A549 (cell line): ENCODE measurements around the gene TGFB3. TPM values are rescaled to one million over a fixed set of nuclear protein-coding genes. Genes with fewer than 3 reads are reported as not detected.

Experiments used
- ATAC-seq, 2 experiments: fragments of 200-7000 bp in 1 of 2; fragments of >200 bp in 1 of 2; cut with Nextera tagmentation in 1 of 2; cut with Tn5 transposase in 1 of 2; 3 replicates each; pipeline versions ENCODE4 v1.8.0 to v1.9.1; 2018 to 2020; ENCODE audit warnings: mild to moderate bottlenecking in 1 of 2, moderate library complexity in 1 of 2
- CTCF ChIA-PET: fragments of 300-600 bp; sonication (Branson Sonifier 250); formaldehyde crosslinking; extraction: SDS; loops from one replicate; lab custom pipeline; 2021; ENCODE audit warnings: antibody characterized with exemption, inconsistent platforms; lab: Yijun Ruan, JAX
- POLR2A ChIA-PET: fragments of 350-600 bp; formaldehyde crosslinking; extraction: SDS; loops from one replicate; lab custom pipeline; 2021; ENCODE audit warnings: antibody characterized with exemption, inconsistent platforms; lab: Yijun Ruan, JAX
- DNase-seq, 2 experiments: peaks; one replicate each; pipeline versions ENCODE4 v3.0.0 to v3.0.0-alpha.2; 2011 to 2016; ENCODE audit warnings: low read depth in 1 of 2, low spot score in 1 of 2
- FAIRE-seq: peaks from 2 replicates; lab custom pipeline; 2011; peaks lifted over from hg19 to GRCh38; lab: Jason Lieb, UNC
- H3K27ac ChIP-seq, 2 experiments: fragments of >200 bp; sonication (Bioruptor Twin); formaldehyde crosslinking; 3 replicates each; pipeline ENCODE4 v1.5.1; 2016 to 2017
- H3K4me1 ChIP-seq: fragments of >200 bp; sonication (Bioruptor Twin); formaldehyde crosslinking; 3 replicates; pipeline ENCODE4 v1.6.1; 2016
- H3K4me2 ChIP-seq: fragments of >200 bp; sonication (Bioruptor Twin); formaldehyde crosslinking; 3 replicates; pipeline ENCODE4 v1.6.1; 2016
- H3K4me3 ChIP-seq: fragments of >200 bp; sonication (Bioruptor Twin); formaldehyde crosslinking; 3 replicates; pipeline ENCODE4 v1.5.1; 2016
- H3K9me3 ChIP-seq: fragments of >200 bp; sonication (Bioruptor Twin); formaldehyde crosslinking; 3 replicates; pipeline ENCODE4 v1.6.1; 2016
- BHLHE40 ChIP-seq: IDR thresholded peaks from 2 replicates; pipeline ENCODE4 v1.6.1; 2012; ENCODE audit warnings: low read depth, low read length, inconsistent platforms
- CBX2 ChIP-seq: fragments of 200-600 bp; sonication (generic); IDR thresholded peaks from 2 replicates; pipeline ENCODE4 v1.6.1; 2016; ENCODE audit warnings: low read depth, mild to moderate bottlenecking, borderline replicate concordance
- CBX8 ChIP-seq: fragments of 200-600 bp; sonication (generic); IDR thresholded peaks from 2 replicates; pipeline ENCODE4 v1.6.1; 2016
- CHD2 ChIP-seq: fragments of 150-350 bp; IDR thresholded peaks from 2 replicates; pipeline ENCODE4 v1.6.1; 2014; ENCODE audit warnings: low read length; ENCODE audit not compliant: partially characterized antibody
- EHF ChIP-seq: fragments of 250-450 bp; sonication (Bioruptor Pico); IDR thresholded peaks from 2 replicates; pipeline ENCODE4 v1.5.0; 2020; ENCODE audit warnings: mild to moderate bottlenecking
- ESRRA ChIP-seq: fragments of 150-350 bp; IDR thresholded peaks from 2 replicates; pipeline ENCODE4 v1.6.1; 2014; ENCODE audit warnings: mild to moderate bottlenecking, low read length, borderline replicate concordance
- HDAC2 ChIP-seq: fragments of 200-600 bp; sonication (generic); IDR thresholded peaks from 2 replicates; pipeline ENCODE4 v1.6.1; 2016
- HEYL ChIP-seq: fragments of 250-450 bp; sonication (Bioruptor Pico); IDR thresholded peaks from 2 replicates; pipeline ENCODE4 v1.8.0; 2021; ENCODE audit warnings: mild to moderate bottlenecking, moderate library complexity
- HOXB5 ChIP-seq: fragments of 250-450 bp; sonication (Bioruptor Pico); IDR thresholded peaks from 2 replicates; pipeline ENCODE4 v1.5.0; 2020; ENCODE audit warnings: mild to moderate bottlenecking, moderate library complexity
- JUNB ChIP-seq: fragments of >200 bp; sonication (Bioruptor Twin); formaldehyde crosslinking; IDR thresholded peaks from 2 replicates; pipeline ENCODE4 v1.6.1; 2016
- KDM1A ChIP-seq: fragments of 200-600 bp; sonication (generic); IDR thresholded peaks from 2 replicates; pipeline ENCODE4 v1.6.1; 2016; ENCODE audit warnings: low read depth, mild to moderate bottlenecking
- KDM5A ChIP-seq: fragments of 200-600 bp; sonication (generic); IDR thresholded peaks from 2 replicates; pipeline ENCODE4 v1.6.1; 2016; ENCODE audit warnings: antibody characterized with exemption, mild to moderate bottlenecking
- MAFK ChIP-seq: fragments of 450-650 bp; IDR thresholded peaks from 2 replicates; pipeline ENCODE4 v1.6.1; 2014; ENCODE audit not compliant: partially characterized antibody
- MYC ChIP-seq: IDR thresholded peaks from 2 replicates; pipeline ENCODE4 v1.6.1; 2012; ENCODE audit warnings: mild to moderate bottlenecking, inconsistent platforms, low read length, improper control_type of control experiment, borderline replicate concordance
- RAD21 ChIP-seq, 2 experiments: fragments of >200 bp in 1 of 2; sonication (Bioruptor Twin) in 1 of 2; formaldehyde crosslinking in 1 of 2; IDR thresholded peaks in 1 of 2; conservative IDR thresholded peaks in 1 of 2; 2 replicates in 1 of 2; 3 replicates in 1 of 2; pipeline ENCODE4 v1.6.1; 2012 to 2018; ENCODE audit warnings: inconsistent platforms in 1 of 2
- RFX5 ChIP-seq: fragments of 450-650 bp; IDR thresholded peaks from 2 replicates; pipeline ENCODE4 v1.7.1; 2014; ENCODE audit warnings: antibody characterized with exemption, mild to moderate bottlenecking, moderate library complexity
- RNF2 ChIP-seq: fragments of 200-600 bp; sonication (generic); IDR thresholded peaks from 2 replicates; pipeline ENCODE4 v1.6.1; 2016; ENCODE audit warnings: low read depth, mild to moderate bottlenecking, antibody characterized with exemption, moderate library complexity, borderline replicate concordance
- ZSCAN20 ChIP-seq: fragments of 250-450 bp; sonication (Bioruptor Pico); IDR thresholded peaks from 2 replicates; pipeline ENCODE4 v1.8.0; 2022; ENCODE audit warnings: mild to moderate bottlenecking, moderate library complexity
- WGBS: methylation state at CpG from one replicate; pipeline ENCODE4 v1.1.6; 2017; ENCODE audit errors: missing lambda C conversion rate; 5-methylcytosine and 5-hydroxymethylcytosine counted together
- polyA plus RNA-seq, 4 experiments: library from polyadenylated mRNA; depleted of rRNA in 3 of 4; stranded (reverse); fragments of >200 nt; fragmentation: RNase III in 1 of 4; extraction: RNeasy Plus Mini Kit Qiagen cat#74134 plus additional on column Dnase treatment in 1 of 4; gene quantifications; 2 replicates in 3 of 4; 3 replicates in 1 of 4; pipeline ENCODE4 v1.2.3, GENCODE V29; 2011 to 2017
- TF ChIP-seq, protein P1 (sequence below): IDR thresholded peaks from 2 replicates; pipeline ENCODE4 v1.6.1; 2012; ENCODE audit warnings: low read depth, borderline replicate concordance
- TF ChIP-seq, protein P2 (sequence below): fragments of 250-450 bp; sonication (Bioruptor Pico); IDR thresholded peaks from 2 replicates; pipeline ENCODE4 v1.5.0; 2020; ENCODE audit warnings: low read depth, mild to moderate bottlenecking, moderate library complexity
- TF ChIP-seq, protein P3 (sequence below): fragments of 450-650 bp; IDR thresholded peaks from 2 replicates; pipeline ENCODE4 v1.6.1; 2014; ENCODE audit warnings: antibody characterized with exemption

TGFB3 gene
- polyA plus RNA-seq, 2 of the 4 experiments (the other 2 are of a cell fraction), result 1.3 to 2.0 TPM

DNA sequence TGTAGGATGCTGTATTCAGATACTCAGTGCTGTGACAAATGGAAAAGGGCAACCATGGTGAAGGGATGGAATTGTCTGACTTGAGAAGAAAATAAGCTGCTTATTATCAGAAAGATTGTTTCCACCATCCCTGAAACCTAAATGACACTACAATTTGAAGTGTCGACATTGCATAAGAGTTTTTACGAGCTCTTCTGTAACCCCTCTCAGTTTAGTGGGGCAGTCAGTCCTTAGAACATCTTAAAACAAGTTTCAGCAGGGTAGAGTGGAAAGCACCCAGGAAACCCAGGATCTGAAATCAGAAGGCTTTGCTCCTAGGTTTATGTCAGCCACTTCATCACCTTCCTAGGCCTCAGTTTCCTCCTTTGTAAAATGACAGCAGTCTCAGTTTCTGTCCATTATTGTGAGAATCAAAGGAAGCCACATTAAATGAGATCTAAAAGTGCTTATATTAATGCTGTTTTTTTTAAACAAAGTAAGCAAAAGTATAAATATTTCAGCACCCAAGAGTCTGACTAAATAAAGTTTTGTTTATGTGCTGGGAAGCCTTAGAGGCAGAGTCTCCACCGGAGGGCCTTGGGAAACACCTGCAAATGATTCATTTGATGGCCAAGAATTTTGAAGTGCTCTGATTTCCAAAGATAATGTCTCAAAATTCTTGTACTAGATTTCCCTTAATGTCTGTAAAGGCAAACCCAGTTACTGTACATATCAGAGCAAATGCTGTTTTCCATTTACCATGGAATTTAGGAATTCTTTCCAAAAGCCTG is 5.6 kb upstream of the TGFB3 start:
- no peak for DNase-seq
- H3K27ac ChIP-seq, result no peak overlapping the region
- TF ChIP-seq RAD21 (conservative IDR thresholded peaks at IDR 0.05 in 1 of 2, IDR thresholded peaks at IDR 0.05 in 1 of 2), result no peak
- no peak for TF ChIP-seq KDM5A
- TF ChIP-seq KDM1A, result no peak
- no peak for TF ChIP-seq CHD2
- no peak for TF ChIP-seq CBX8
- TF ChIP-seq EHF, result no peak
- no peak for TF ChIP-seq ESRRA
- no peak for TF ChIP-seq JUNB
- TF ChIP-seq HOXB5 (CRISPR knock-in tag), result no peak
- TF ChIP-seq, protein P1, sequence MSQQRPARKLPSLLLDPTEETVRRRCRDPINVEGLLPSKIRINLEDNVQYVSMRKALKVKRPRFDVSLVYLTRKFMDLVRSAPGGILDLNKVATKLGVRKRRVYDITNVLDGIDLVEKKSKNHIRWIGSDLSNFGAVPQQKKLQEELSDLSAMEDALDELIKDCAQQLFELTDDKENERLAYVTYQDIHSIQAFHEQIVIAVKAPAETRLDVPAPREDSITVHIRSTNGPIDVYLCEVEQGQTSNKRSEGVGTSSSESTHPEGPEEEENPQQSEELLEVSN, result no peak
- TF ChIP-seq, protein P2, sequence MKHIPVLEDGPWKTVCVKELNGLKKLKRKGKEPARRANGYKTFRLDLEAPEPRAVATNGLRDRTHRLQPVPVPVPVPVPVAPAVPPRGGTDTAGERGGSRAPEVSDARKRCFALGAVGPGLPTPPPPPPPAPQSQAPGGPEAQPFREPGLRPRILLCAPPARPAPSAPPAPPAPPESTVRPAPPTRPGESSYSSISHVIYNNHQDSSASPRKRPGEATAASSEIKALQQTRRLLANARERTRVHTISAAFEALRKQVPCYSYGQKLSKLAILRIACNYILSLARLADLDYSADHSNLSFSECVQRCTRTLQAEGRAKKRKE (CRISPR knock-in tag), result no peak
- no peak for TF ChIP-seq BHLHE40
- TF ChIP-seq MAFK, result no peak
- TF ChIP-seq RNF2, result no peak
- TF ChIP-seq MYC, result no peak
- TF ChIP-seq, all 56 proteins: peak for 0
- no peak overlapping the region for H3K4me3 ChIP-seq
- H3K9me3 ChIP-seq, result no peaks in the 10 kb centered on the region
- CTCF ChIA-PET, result interaction anchor here (1.3 to 5.0 kb wide), 2 partner anchors 276 to 278 kb away, joined by 4 to 22 read pairs; no protein-coding TSS in a partner anchor
- no peak for FAIRE-seq
- ATAC-seq, result no peak
- no peak overlapping the region for H3K4me2 ChIP-seq
- WGBS, result 82% methylated on average over 3 of the region's 3 CpGs
- POLR2A ChIA-PET, result no interaction called here
- peaks cover 17% of the 10 kb centered on the region; the same call in 2 of the 3 replicates for H3K4me1 ChIP-seq

DNA sequence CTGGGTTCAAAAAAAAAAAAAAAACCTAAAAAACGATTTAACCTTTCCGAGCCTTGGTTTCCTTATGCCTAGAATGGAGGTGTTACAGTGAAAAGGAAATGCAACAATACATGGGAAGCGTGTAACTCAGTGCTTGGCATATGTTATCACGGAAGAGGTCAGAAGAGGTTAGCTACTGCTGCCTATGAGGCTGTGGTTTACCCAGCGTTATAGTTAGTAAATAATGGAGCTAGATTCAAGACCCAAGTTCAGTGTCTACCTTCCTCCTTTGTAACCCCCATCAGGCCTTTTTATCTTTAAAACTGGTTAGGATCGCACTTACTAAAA is 4.6 kb upstream of the TGFB3 start:
- ChIA-PET POLR2A (no interaction called here), CTCF (interaction anchor here (0.6 to 14.3 kb wide), 6 partner anchors 18 to 1297 kb away, joined by 3 to 448 read pairs (median 3); no protein-coding TSS in a partner anchor)
- ATAC-seq, result no peak
- 38% methylated on average over 6 of the region's 6 CpGs for WGBS
- DNase-seq, result no peak
- Histone ChIP-seq H3K9me3 (no peaks in the 10 kb centered on the region), H3K4me2 (peak overlapping the region; percentile 88), H3K4me1 (peaks cover 21% of the 10 kb centered on the region; the same call in 2 of the 3 replicates)
- no peak for TF ChIP-seq RAD21 (conservative IDR thresholded peaks at IDR 0.05 in 1 of 2, IDR thresholded peaks at IDR 0.05 in 1 of 2)
- TF ChIP-seq ZSCAN20 (CRISPR knock-in tag), result no peak
- TF ChIP-seq HDAC2, result no peak
- no peak for TF ChIP-seq RFX5
- TF ChIP-seq, protein P3, sequence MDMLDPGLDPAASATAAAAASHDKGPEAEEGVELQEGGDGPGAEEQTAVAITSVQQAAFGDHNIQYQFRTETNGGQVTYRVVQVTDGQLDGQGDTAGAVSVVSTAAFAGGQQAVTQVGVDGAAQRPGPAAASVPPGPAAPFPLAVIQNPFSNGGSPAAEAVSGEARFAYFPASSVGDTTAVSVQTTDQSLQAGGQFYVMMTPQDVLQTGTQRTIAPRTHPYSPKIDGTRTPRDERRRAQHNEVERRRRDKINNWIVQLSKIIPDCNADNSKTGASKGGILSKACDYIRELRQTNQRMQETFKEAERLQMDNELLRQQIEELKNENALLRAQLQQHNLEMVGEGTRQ, result no peak
- no peak for TF ChIP-seq HEYL
- TF ChIP-seq CBX2, result no peak
- TF ChIP-seq, all 56 proteins: peak for 0
- peak overlapping the region; percentile 75 to 95; a peak in 4 of 6 replicates for H3K27ac ChIP-seq
- FAIRE-seq, result no peak
- H3K4me3 ChIP-seq, result peak overlapping the region; percentile 78
